A673 (cell line): ENCODE results near the gene NFATC1. TPM values are rescaled to one million over a fixed set of nuclear protein-coding genes. Genes with fewer than 3 reads are reported as not detected.

Source experiments
- BruUV-seq: library from RNA; stranded (reverse); fragments of 400-500 nt; replicated peaks from 2 replicates; lab custom pipeline; 2021; lab: Mats Ljungman, UMichigan
- CTCF ChIA-PET: fragments of 300-600 bp; sonication (Branson Sonifier 250); formaldehyde crosslinking; loops from one replicate; lab custom pipeline; 2022; ENCODE audit warnings: antibody characterized with exemption; lab: Charles Lee
- POLR2A ChIA-PET: fragments of 300-600 bp; sonication (Branson Sonifier 250); formaldehyde crosslinking; loops from one replicate; lab custom pipeline; 2022; ENCODE audit warnings: antibody characterized with exemption; ENCODE audit not compliant: low non-redundant PET; lab: Charles Lee
- DNase-seq: peaks from one replicate; pipeline ENCODE4 v3.0.0-alpha.2; 2015; ENCODE audit warnings: low spot score
- H3K27ac ChIP-seq: fragments of 200-600 bp; sonication (generic); 2 replicates; pipeline ENCODE4 v1.5.1; 2016; ENCODE audit warnings: mixed run types, low read depth, mild to moderate bottlenecking, mixed read lengths, antibody characterized with exemption, low read length; ENCODE audit not compliant: poor library complexity, severe bottlenecking
- H3K27me3 ChIP-seq: fragments of 200-600 bp; sonication (generic); replicated peaks from 2 replicates; pipeline ENCODE4 v1.6.1; 2017; ENCODE audit warnings: mixed run types, low read depth, mild to moderate bottlenecking, mixed read lengths, antibody characterized with exemption, low read length; ENCODE audit not compliant: insufficient read depth, poor library complexity
- H3K36me3 ChIP-seq: fragments of 200-600 bp; sonication (generic); 2 replicates; pipeline ENCODE4 v1.6.1; 2016; ENCODE audit warnings: mixed run types, mild to moderate bottlenecking, mixed read lengths, antibody characterized with exemption, low read length; ENCODE audit not compliant: insufficient read depth, poor library complexity, severe bottlenecking
- H3K4me1 ChIP-seq: fragments of 200-600 bp; sonication (generic); 2 replicates; pipeline ENCODE4 v1.6.1; 2017; ENCODE audit warnings: mixed run types, mild to moderate bottlenecking, mixed read lengths, antibody characterized with exemption, low read length; ENCODE audit not compliant: insufficient read depth, poor library complexity, severe bottlenecking
- H3K4me3 ChIP-seq: fragments of 200-600 bp; sonication (generic); 2 replicates; pipeline ENCODE4 v1.5.1; 2016; ENCODE audit warnings: low read depth, mixed run types, mild to moderate bottlenecking, mixed read lengths, low read length; ENCODE audit not compliant: poor library complexity, severe bottlenecking
- H3K9me3 ChIP-seq: fragments of 200-600 bp; sonication (generic); 2 replicates; pipeline ENCODE4 v1.6.1; 2016; ENCODE audit warnings: mixed run types, low read depth, mild to moderate bottlenecking, mixed read lengths, antibody characterized with exemption, low read length; ENCODE audit not compliant: poor library complexity, severe bottlenecking
- EZH2 ChIP-seq: fragments of 200-600 bp; sonication (generic); IDR thresholded peaks from 2 replicates; pipeline ENCODE4 v1.6.1; 2017; ENCODE audit warnings: borderline replicate concordance, low read depth, mild to moderate bottlenecking, mixed read lengths, antibody characterized with exemption, low read length; ENCODE audit not compliant: poor library complexity, severe bottlenecking
- intact Hi-C: fragments of 100-400 bp; cut with micrococcal nuclease; formaldehyde crosslinking; loops from one replicate; pipeline ENCODE4 v1.10.0; 2022; ENCODE audit not compliant: unreplicated experiment
- total RNA-seq: library from RNA; stranded (reverse); gene quantifications from 2 replicates; pipeline ENCODE4 v1.2.3, GENCODE V29; 2021
- TF ChIP-seq, protein P1 (sequence below): fragments of 300-800, 200-600 bp; sonication (generic); conservative IDR thresholded peaks from 2 replicates; pipeline ENCODE4 v1.5.1; 2017; ENCODE audit warnings: low read depth, mild to moderate bottlenecking, antibody characterized with exemption, low read length, moderate library complexity, mixed read lengths

NFATC1 gene
- total RNA-seq, 1 experiment from 2014 or later: 10.4 TPM

DNA sequence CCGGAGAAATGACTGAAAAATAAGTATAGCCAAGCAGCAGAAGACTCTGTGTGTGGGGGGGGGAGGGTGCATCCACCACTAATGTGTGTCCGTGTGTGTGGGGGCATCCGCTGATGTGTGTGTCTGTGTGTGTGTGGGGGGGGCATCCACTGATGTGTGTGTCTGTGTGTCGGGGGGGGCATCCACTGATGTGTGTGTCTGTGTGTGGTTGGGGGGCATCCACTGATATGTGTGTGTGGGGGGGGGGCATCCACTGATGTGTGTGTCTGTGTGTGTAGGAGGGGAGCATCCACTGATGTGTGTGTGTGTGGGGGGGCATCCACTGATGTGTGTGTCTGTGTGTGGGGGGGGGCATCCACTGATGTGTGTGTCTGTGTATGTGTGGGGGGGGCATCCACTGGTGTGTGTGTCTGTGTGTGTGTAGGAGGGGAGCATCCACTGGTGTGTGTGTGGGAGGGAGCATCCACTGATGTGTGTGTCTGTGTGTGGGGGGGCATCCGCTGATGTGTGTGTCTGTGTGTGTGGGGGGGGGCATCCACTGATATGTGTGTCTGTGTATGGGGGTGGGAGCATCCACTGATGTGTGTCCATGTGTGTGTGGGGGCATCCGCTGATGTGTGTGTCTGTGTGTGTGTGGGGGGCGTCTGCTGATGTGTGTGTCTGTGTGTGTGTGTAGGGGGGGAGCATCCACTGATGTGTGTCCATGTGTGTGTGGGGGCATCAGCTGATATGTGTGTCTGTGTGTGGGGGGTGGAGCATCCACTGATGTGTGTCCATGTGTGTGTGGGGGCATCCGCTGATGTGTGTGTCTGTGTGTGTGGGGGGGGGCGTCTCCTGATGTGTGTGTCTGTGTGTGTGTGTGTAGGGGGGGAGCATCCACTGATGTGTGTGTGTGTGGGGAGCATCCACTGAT lies 125.0 kb downstream of the NFATC1 start:
- intact Hi-C loops: no loop called here
- ChIA-PET CTCF (no interaction called here), POLR2A (no interaction called here)
- Histone ChIP-seq H3K27me3 (no peaks in the 10 kb centered on the region), H3K36me3 (no peaks in the 10 kb centered on the region), H3K9me3 (no peaks in the 10 kb centered on the region), H3K27ac (no peak overlapping the region), H3K4me3 (no peak overlapping the region), H3K4me1 (peaks cover 2% of the 10 kb centered on the region)
- no TSS peak for BruUV-seq
- no peak for DNase-seq
- TF ChIP-seq EZH2: no peak

DNA sequence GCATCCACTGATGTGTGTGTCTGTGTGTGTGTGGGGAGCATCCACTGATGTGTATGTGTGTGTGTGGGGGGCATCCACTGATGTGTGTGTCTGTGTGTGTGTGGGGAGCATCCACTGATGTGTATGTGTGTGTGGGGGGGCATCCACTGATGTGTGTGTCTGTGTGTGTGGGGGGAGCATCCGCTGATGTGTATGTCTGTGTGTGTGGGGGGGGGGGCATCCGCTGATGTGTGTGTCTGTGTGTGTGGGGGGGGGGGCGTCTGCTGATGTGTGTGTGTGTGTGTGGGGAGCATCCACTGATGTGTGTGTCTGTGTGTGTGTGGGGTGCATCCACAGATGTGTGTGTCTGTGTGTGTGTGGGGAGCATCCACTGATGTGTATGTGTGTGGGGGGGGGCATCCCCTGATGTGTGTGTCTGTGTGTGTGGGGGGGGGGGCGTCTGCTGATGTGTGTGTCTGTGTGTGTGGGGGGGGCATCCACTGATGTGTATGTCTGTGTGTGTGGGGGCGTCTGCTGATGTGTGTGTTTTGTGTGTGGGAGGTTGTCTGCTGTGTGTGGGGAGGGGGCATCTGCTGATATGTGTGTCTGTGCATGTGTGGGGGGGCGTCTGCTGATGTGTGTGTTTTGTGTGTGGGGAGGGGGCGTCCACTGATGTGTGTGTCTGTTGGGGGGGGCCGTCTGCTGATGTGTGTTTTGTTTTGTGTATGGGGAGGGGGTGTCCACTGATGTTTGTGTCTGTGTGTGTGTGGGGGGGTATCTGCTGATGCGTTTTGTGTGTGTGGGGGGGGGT lies 125.9 kb downstream of the NFATC1 start:
- CTCF ChIA-PET: no interaction called here

GRCh38 chr18:79522451-79523205 lies 126.9 kb downstream of the NFATC1 start:
- ChIA-PET CTCF (no interaction called here), POLR2A (no interaction called here)
- Histone ChIP-seq H3K9me3 (no peaks in the 10 kb centered on the region), H3K27ac (no peak overlapping the region), H3K4me3 (no peak overlapping the region), H3K4me1 (peaks cover 9% of the 10 kb centered on the region), H3K36me3 (no peaks in the 10 kb centered on the region), H3K27me3 (no peaks in the 10 kb centered on the region)
- no peak for TF ChIP-seq EZH2
- intact Hi-C loops: no loop called here
- BruUV-seq: no TSS peak
- no peak for DNase-seq

More for the DNA sequence above, 125.9 kb downstream of the NFATC1 start:
- Histone ChIP-seq H3K4me1 (peaks cover 9% of the 10 kb centered on the region), H3K36me3 (no peaks in the 10 kb centered on the region), H3K4me3 (no peak overlapping the region), H3K9me3 (no peaks in the 10 kb centered on the region), H3K27ac (no peak overlapping the region), H3K27me3 (no peaks in the 10 kb centered on the region)
- no TSS peak for BruUV-seq
- intact Hi-C loops: no loop called here
- DNase-seq: no peak
- no peak for TF ChIP-seq EZH2
- TF ChIP-seq, protein P1, sequence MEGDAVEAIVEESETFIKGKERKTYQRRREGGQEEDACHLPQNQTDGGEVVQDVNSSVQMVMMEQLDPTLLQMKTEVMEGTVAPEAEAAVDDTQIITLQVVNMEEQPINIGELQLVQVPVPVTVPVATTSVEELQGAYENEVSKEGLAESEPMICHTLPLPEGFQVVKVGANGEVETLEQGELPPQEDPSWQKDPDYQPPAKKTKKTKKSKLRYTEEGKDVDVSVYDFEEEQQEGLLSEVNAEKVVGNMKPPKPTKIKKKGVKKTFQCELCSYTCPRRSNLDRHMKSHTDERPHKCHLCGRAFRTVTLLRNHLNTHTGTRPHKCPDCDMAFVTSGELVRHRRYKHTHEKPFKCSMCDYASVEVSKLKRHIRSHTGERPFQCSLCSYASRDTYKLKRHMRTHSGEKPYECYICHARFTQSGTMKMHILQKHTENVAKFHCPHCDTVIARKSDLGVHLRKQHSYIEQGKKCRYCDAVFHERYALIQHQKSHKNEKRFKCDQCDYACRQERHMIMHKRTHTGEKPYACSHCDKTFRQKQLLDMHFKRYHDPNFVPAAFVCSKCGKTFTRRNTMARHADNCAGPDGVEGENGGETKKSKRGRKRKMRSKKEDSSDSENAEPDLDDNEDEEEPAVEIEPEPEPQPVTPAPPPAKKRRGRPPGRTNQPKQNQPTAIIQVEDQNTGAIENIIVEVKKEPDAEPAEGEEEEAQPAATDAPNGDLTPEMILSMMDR: no peak
- POLR2A ChIA-PET: no interaction called here
